Right renal cortex interstitium (tissue), 3 donors: Measurements from ENCODE around the gene FOXL1. TPM values are rescaled to one million over a fixed set of nuclear protein-coding genes. Genes with fewer than 3 reads are reported as not detected.

Source experiments
- DNase-seq, 3 donors: peaks; one replicate each; pipeline ENCODE4 v3.0.0-alpha.2; 2013; ENCODE audit warnings: low read depth in 3 of 3, low spot score in 2 of 3
- polyA plus RNA-seq, 3 donors: library from polyadenylated mRNA; unstranded; fragments of 120-200 nt; gene quantifications; one replicate each; pipeline ENCODE4 v1.2.1, GENCODE V29; 2013; ENCODE audit not compliant: insufficient read length in 3 of 3

FOXL1 gene
- polyA plus RNA-seq, 3 donors: 14.1 to 17.7 (median 15.4) TPM

- no peak for DNase-seq
These were observed 20.5 kb downstream of the FOXL1 start for GRCh38 chr16:86598607-86599565.

DNA sequence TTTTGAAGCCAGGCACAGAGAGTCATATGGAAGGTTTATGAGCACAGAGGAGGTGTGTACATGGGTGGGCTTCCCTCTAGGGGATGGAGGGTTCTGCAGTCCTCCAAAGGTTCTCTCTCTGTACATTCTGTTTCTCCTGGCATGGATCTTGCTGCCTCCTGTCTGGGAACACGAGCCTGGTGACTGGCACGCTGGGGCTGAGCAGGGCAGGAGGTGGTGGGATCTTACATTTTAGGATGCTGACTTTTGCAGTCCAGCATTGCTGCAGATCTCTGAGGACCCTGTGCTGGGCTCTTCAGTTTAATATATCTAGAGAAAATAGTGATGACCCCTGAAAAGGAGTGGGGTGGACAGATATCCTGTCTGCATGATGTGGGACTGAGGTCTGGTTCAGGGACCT, 23.0 kb downstream of the FOXL1 start:
- DNase-seq: no peak

GRCh38 chr16:86602521-86602920, 24.2 kb downstream of the FOXL1 start:
- DNase-seq: no peak

- DNase-seq: no peak
These were observed 26.3 kb downstream of the FOXL1 start for GRCh38 chr16:86604436-86605193.

DNA sequence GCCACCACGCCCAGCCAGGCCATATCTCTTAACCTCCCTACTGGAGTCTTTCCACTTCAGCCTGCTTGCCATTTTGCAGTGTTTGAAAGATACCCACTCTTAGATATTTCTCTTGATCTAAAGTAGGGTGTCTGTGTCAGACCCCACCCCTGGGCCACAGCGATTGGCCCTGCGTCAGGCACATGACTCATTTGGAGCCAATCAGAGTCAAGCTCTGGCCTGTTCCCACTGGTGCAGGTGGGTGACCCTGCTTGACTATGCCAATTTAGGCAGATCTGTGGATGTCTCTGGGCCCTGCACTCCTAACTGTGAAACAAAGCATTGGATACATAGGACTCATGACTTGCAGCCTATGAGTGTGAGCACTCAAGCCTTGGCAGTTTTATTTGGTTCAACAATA, 27.6 kb downstream of the FOXL1 start:
- no peak for DNase-seq

GRCh38 chr16:86608301-86608747, 30.0 kb downstream of the FOXL1 start:
- no peak for DNase-seq

DNA sequence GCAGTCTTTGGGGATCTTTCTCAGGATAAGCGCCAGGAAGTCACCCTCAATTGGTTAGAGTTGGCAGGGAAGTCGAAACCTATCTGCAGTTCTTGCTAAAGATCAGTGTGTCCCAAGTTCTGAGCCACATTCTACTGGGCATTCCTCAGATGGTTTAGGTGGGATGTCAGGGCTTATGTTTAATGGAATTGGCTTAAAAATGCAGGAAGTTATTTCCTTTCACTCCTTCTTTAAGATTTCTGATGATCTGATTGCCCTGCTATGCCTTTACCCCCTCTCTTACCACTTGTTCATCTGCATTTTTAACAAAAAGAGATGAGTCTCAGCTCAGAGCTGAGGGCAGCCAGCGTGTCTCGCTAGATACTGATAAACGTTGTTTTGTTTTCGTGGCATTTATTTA, 30.8 kb downstream of the FOXL1 start:
- no peak for DNase-seq

- no peak for DNase-seq
These were observed 31.3 kb downstream of the FOXL1 start for GRCh38 chr16:86609661-86610060.

- DNase-seq: no peak
These were observed 32.6 kb downstream of the FOXL1 start for GRCh38 chr16:86610779-86611524.

DNA sequence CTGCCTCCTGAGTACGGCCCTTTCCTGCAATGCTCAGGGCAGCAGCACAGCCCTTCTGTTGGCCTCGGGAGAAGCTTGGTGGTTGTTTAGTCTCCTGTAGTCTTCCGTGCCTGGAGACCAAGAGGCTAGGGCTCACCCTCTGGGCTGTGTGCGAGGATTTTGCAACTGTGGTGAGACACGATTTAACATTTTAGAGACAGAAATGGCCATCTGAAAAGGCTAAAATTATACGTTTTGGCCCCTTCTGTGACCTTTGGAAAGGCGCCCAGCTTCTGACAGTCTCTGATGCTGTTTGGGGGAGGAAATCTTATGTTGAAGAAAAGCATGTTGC, 33.1 kb downstream of the FOXL1 start:
- peak; percentile 65 to 72 (median 69) for DNase-seq

- DNase-seq: no peak
These were observed 33.6 kb downstream of the FOXL1 start for GRCh38 chr16:86611941-86612340.

GRCh38 chr16:86614699-86615098, 36.4 kb downstream of the FOXL1 start:
- DNase-seq: no peak

GRCh38 chr16:86616906-86617305, 38.6 kb downstream of the FOXL1 start:
- DNase-seq: no peak

GRCh38 chr16:86618431-86619238, 40.3 kb downstream of the FOXL1 start:
- DNase-seq: no peak

- no peak for DNase-seq
These were observed 41.0 kb downstream of the FOXL1 start for GRCh38 chr16:86619239-86619794.

DNA sequence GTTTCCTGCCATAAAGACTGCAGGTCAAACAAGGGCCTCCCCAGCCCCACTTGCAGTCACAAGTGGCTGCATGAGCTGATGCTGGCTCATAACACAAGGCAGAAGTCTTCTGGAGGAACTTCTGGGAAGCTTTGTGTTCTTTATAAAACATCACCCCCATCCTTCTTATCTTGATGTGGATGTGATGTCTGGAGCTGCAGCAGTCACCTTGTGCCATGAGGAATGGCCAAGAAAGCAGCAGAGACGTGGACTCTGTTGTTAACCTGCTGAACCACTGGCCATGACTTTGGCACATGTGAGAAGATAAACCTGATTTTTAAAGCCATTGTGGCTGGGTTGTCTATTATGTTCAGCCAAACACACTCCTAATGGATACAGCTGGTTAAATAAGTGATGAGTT, 41.8 kb downstream of the FOXL1 start:
- DNase-seq: no peak

GRCh38 chr16:86621966-86622365, 43.6 kb downstream of the FOXL1 start:
- no peak for DNase-seq

DNA sequence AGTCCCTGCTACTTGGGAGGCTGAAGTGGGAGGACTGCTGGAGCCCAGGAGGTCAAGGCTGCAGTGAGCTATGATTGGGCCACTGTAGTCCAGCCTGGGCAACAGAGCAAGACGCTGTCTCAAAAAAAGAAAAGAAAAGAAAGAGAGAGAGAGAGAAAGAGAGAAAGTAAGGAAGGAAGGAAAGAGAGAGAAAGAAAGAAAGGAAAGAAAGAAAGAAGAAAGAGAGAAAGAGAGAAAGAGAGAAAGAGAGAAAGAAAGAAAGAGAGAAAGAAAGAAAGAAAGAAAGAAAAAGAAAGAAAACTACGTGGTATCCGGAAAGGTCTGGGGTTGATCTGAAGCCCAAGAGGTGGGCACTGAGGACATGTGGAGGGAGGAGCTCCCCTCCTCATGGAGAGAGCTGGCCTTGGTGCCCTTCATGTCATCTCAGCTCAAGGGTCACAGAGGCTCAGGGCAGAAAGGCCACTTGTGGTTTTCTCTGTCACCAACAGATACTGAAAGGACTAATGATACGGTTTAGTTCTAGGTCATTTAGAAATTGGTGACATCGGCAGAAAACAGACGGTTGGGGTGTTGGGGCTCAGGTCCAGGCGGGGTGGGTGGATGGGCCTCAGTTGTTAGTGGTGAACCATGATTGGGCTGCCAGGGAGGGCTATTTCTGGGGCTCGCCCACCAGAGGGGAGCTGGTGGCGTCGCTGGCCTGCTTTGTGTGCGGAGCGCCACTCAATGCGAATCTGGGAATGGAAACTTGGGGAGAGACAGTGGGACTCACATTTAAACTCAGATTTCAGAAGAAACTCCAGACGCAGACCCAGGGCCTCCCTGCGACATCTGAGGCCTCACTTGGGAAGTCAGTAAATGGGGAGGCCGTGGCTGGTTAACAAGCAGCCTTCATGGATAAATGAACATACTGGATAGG, 44.6 kb downstream of the FOXL1 start:
- no peak for DNase-seq

- no peak for DNase-seq
These were observed 46.7 kb downstream of the FOXL1 start for GRCh38 chr16:86625029-86625428.
